ENCODE data around the gene MEG3.

Gene MEG3

DNA sequence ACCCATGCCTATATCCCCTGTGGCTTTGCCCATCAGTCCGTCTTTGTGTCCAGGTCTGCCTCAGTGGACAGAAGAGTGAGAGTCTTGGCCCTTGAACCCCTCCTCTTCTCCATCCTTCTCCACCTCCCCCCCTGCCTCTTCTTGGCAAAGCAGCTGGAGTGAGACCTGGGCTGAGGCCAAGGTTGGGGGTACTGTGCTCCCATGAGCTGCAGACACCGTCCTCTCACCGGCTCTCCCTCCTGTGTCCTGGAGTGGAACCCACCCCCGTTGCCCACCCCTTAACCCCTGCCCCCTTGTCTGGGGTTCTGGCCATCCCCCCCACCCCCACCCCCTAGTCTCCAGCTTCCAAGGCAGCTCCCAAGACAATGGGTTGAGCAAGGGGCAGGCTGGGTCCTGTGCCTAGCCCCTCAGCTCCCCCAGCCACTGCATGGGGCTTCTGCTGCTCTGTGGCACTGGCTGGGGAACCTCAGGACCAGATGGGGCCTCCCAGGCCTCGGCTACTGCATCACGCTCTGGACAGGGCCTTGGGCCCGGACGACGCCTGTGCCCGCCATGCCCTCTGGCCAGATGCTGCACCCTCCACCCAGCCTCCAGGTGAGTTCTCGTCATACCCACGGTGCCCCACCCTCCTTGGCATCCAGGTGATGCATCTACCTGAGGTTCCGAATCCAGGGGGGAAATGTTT is 41.9 kb downstream of the MEG3 start:
- DNase-seq = no peak

- DNase-seq = no peak
These were observed 42.9 kb downstream of the MEG3 start for GRCh38 chr14:100868621-100869370.

DNA sequence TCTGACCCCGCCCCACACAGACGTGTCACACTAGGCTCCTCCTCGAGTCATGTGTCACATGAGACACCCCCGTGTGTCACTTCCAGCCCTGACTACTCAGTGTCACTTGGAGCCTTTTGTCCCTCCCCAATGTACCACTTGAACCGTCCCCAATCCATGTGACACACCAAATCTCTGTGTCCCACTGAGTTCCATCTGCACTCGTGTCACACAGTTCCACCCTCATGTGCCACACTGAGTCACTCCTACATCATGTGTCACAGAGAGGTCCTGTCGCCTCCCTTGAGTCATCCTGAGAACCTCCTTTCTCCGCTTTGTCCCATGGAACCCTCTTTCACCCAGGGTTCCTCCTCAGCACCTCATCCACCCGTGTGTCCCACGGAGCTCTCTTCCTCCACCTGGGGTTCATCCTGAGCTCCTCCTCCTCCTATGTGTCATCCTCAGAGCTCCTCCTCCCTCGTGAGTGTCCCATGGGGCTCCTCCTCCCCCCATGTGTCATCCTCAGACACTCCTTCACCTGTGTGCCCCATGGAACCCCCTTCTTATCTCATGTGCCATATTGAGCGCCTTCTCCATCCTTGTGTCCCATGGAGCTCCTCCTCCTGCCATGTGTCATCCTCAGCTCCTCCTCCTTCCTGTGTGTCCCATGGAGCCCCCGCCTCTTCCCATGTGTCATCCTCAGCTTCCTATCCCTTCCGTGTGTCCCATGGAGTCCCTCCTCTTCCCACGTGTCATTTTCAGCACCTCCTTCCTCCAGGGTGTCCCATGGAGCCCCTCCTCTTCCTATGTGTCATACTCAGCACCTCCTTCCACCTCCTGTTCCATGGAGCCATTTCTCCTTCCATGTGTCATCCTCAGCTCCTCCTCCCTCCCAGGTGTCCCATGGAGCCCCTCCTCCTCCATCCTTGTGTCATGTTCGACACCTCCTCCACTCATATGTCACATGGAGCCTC is 45.6 kb downstream of the MEG3 start:
- DNase-seq = no peak

DNA sequence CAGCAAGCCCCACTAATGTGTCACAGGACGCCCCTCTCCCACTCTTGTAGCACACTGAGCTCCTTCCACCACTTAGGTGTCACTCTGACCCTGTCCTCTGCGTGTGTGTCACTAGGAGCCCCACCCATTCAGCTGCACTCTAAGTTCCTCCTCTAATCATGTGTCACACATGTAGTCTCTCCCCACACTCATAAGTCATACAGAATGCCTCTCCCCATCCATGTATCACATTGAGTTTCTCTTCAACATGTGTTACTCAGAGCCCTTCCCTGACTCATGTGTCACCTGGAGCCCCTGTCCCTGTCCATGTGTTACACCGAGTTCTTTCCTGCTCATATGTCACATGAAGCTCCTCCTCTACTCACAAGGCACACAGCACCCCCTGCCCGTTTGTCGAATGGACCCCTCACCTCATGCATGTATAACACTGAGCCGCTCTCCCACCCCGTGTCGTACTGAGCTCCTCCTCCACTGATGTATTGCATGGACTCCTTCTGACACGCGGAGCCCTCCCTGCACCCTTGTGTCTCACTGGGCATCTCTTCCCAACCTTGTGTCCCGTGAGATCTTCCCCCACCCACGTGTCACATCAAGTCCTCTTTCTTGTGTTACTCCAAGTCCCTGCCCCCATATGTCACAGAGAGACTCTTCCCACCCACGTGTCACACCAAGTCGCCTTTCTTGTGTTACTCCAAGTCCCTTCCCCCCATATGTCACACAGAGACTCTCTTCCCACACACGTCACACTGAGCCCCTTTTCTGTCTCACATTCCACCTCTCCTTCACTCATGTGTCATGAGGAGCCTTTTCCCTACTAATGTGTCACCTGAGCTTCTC is 46.6 kb downstream of the MEG3 start:
- no peak for DNase-seq

- DNase-seq = no peak
These were observed 47.2 kb downstream of the MEG3 start for GRCh38 chr14:100873096-100873482.

GRCh38 chr14:100874051-100874410 is 48.1 kb downstream of the MEG3 start:
- no peak for DNase-seq

DNA sequence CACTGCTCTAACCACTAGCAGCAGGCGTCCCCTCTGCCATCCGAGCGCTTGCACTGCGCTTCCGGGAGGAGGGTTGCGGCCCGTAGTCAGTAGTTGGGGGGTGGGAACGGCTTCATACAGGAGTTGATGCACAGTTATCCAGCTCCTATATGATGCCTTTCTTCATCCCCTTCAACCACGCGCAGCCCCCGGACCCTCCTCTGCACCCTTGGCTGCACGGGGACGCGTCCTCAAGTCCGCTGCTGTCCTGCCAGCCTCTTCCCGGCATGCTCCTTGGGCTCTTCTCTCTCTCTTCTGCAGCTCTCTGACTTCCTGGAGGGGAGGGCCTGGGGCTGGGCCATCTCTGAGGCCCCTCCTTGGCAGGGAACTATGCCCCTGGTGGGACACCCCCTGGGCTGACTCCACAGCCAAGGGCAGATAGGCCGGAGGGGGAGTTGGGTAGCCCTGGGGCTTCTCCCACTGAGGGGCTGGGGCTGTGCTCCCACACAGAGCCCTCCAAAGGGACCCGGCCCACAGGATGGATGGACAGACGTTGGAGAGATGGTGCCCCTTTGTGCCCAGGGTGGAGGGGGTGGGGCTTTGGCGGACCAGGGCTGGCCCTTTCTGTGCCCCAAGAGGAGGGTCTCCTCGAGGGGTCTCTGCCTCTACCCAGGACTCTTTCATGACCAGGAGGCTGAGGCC is 48.6 kb downstream of the MEG3 start:
- DNase-seq = no peak

DNA sequence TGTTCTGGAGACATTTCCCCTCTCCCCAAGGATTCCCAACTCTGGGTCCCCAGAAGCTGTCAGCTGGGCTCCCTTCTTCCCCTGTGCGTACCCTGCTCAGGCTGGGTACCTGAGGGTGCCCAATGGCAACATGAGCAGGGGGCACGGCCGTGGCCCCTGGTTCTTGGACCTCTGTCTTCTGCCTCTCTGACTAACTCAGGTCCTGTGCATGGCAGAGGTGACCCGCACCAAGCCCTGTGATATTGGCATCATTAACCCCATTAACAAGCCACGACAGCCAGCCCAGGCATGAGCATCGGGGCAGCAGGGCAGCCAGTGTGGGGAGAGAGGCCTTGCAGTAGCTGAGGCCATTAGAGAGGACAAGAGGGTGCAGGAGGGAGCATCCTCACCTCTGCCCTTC is 49.2 kb downstream of the MEG3 start:
- DNase-seq = no peak

- DNase-seq = no peak
These were observed 50.1 kb downstream of the MEG3 start for GRCh38 chr14:100875861-100876590.

DNA sequence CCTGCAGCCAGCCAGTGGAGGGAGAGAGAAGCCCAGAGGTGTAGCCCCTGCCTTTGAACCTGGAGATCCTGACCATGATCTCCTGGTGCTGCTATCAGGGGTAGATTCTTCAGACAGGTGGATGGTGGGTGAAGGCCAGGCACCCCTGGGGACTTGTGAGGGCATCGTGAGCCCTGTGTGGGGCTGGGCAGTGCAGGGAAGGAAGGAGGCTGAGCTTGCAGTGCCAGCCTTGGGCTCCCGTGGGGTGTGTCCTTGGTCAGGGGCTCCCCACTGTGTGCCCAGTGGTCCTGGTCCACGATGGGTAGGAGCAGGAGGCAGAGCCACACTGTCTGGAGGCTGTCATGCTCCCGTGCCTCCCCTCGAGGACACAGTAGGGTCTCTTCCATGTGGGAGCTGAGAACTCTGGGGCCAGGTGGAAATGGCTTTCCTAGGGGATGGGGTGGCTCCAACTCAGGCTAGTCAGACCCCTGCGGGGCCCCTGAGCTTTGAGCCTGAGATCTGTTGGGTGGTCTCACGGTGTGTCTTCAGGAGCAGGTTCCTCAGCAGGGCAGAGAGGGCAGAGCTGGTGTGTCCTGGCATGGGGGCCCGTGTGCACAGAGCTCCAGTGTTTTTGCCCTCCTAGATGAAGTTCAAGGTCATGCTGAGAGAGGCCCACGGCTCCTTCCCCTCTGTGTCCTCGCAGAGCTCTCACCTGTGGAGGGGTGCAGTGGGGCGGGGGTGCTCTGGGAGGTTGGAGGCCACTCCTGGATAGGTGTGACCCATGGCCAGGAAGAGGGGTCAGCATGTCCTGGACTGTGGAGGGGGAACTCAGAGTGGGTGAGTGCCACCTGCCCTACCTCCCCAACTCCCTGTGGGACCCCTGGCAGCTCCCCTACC is 52.6 kb downstream of the MEG3 start:
- DNase-seq = no peak

DNA sequence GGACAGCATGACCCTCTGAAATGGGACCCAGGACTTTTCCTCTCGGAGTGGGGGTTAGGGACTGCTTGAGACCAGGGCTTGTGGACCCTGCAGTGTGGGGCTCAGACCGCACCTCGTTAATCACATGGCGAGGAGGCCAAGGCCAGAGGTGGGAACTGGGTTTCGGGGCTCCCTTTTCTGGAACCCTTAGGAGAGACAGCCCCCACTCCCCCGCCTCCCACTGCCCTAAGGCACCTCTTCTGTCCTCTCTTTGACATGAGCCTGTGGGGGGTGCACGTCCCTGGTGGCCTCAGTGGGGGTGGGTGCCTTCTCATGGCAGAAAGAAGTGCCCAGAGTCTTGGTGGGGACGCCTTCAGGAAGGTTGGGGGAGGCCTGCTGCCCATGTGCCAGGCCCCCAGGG is 53.3 kb downstream of the MEG3 start:
- no peak for DNase-seq

- DNase-seq = no peak
These were observed 53.9 kb downstream of the MEG3 start for GRCh38 chr14:100879782-100880181.

DNA sequence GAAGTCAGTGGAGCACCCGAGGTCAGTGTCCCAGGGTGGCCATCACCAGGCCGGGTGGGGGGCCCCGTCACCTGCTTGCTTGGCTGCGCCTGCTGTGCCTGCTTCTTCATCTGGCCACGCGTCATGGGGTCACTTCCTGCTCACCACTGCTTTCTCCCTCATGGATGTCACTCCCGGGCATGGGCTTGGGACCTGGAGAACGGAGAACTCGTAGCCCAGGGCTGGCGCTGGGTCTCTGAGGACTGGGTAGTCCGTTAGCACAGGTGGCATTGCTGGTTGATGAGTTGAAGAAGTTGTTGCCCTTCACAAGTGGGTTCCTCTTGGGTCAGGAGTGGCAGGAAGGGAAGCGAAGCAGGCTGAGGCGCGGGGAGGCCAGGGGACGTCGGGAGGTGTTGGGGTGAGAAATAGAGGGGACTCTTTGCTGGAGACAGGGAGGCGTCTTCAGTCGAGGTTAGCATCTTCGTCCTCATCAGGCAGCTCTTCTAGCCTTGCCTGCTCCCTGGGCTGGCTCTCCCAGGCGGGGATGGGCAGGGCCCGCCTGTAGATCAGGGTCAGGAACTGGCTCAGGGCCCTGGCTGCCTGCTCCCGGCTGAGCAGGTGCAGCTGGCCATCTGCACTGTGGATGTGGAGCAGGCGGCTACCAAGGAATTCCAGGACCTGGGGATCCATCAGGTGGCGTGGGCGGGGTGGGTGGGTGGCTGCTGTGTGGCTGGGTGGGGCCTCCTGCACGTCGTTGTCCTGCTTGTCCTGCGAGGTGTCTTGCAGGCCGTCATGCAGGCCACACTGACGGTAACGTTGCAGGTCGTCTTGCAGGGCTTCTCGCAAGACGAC is 54.6 kb downstream of the MEG3 start:
- no peak for DNase-seq

DNA sequence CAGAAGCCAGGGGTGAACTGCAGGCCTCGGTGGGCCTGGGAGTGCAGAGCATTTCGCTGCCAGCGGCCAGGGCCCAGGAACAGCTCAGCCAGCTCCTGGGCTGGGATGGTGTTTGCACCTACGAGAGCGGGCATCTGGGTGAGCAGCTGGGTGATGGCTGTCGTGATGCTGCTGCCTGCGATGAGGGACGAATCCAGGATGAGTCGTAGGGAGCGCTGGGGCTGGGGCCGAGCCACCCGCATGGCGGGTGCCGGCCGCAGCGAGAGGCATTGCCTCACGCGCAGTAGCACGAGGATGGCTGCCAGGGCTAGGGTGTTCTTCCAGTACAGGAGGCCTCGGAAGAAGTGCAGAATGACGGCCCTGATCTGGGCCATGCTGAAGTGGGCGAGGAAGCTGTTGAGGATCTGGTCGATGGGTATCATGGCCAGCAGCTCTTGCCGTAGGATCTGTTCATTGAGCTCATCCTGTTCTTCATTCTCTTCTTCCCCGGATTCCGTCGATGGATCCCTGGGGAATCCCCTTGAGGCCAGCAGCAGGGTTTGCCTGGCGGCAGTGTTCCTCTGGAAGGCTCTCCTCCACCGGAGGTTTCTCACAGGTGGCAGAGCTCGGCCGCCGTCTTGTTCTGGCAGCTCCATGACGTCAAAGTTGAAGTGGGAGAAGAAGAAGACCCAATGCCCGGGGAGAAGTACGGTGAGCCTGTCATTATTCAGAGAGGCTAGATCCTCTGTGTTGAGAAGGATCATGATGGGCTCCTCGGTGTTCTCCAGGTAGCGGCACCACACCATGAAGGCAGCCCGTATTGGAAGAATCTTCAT is 55.5 kb downstream of the MEG3 start:
- no peak for DNase-seq

DNA sequence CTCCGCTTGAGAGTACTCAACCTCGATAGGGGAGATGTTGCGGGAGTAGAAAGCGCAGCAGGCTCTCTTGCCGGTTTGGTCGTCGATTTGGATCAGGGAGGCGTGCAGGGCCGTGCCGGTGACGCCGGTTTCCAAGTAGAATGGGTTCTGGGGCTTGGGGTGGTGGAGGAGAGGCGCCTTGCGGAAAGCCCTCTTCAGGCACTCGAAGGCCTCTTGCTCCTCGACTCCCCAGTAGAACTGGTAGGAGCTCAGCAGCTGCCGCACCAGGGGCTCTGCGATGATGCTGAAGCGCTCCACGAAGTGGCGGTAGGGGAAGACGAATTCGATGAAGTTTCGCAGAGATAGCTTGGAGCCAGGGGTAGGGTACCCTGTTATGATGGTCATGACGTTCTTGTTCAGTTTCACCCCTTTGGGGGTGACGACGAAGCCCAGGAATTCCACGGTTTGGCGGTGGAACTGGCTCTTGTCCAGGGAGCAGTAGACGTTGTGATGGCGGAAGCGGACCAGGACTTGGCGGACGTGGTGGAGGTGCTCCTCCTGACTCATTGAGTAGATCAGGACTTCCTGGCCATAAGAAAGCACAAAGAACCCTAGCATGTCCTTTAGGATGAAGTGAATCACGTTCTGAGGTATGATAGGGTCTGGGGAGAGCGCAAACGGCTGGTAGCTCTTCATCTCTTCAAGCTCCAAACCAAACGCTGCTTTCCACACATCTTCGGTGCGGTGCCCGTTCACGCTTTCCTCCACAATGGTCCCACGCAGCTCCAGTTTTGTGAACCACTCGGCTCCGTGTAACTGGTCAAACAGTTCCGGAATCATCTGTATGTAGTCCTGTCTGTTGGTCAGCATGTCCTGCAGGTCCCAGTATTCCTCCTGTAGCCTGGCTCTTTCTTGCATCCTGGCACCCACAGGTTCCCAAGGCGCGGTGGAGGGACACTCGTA is 56.4 kb downstream of the MEG3 start:
- DNase-seq = no peak

GRCh38 chr14:100882991-100883788 is 57.3 kb downstream of the MEG3 start:
- no peak for DNase-seq

DNA sequence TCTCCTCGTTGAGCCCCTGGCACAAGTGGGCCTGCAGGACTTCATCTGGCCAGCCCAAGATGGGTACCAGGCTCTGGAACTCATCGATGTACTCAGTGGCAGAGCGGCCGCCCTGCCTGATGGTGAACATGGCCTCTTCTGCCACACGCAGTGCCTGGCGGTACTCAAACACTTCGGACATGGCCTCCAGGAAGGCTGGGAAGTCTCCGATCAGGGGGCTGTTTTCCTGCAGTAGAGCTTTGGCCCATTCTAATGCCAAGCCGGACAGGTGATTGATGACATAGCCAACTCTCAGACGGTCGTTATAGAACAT is 57.8 kb downstream of the MEG3 start:
- no peak for DNase-seq

Data from GOT3 (cell line).